ENCODE data around the gene CCDC183. TPM values are rescaled to one million over a fixed set of nuclear protein-coding genes. Genes with fewer than 3 reads are reported as not detected.

Gene CCDC183
- total RNA-seq, 2 experiments from 2014 or later = 0.88 to 1.3 TPM

DNA sequence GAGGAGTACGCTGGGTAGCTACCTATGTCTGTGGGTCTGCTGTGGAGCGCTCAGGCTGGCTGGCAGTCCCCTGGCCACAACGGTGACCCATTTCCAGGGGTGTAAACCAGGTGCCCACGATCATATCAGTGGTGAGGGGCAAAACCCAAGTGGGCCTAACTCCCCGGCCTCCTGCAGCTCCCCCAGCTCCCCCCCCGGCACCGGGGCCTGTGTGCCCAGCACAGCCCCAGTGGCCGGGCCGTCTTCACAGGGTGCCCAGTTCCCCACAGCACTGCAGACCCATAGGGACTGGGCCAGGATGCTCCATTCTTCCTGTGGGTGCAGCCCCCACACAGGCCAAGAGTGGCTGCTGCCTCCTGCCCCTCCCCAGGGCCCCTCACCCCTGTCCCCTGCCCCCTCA is 37.1 kb upstream of the CCDC183 start:
- Histone ChIP-seq H3K4me1 (ENCODE audit: insufficient read depth, low read length, poor library complexity, severe bottlenecking) (no peaks in the 10 kb centered on the region), H3K9me2 (ENCODE audit: insufficient read depth, low read length) (no peaks in the 10 kb centered on the region), H2AFZ (ENCODE audit: low read length) (no peak overlapping the region), H3K9me3 (ENCODE audit: low read length) (no peaks in the 10 kb centered on the region), H3K36me3 (ENCODE audit: insufficient read depth, low read length) (no peaks in the 10 kb centered on the region), H3K79me2 (ENCODE audit: insufficient read depth, low read depth, low read length) (no peaks in the 10 kb centered on the region), H3K4me3 (ENCODE audit: low read depth, low read length, poor library complexity, severe bottlenecking) (no peak overlapping the region), H3K27ac (ENCODE audit: low read depth, low read length, poor library complexity, severe bottlenecking) (no peak overlapping the region), H3K4me2 (ENCODE audit: low read length) (no peak overlapping the region), H4K20me1 (ENCODE audit: insufficient read depth, low read length) (no peaks in the 10 kb centered on the region)
- intact Hi-C loops (cut with micrococcal nuclease; ENCODE audit: unreplicated experiment) = no loop called here
- ChIA-PET CTCF (ENCODE audit: unreplicated experiment) (no interaction called here), POLR2A (no interaction called here)
- DNase-seq (ENCODE audit: low spot score) = no peak
- BruUV-seq (replicated peaks) = no TSS peak
- TF ChIP-seq, protein P1, sequence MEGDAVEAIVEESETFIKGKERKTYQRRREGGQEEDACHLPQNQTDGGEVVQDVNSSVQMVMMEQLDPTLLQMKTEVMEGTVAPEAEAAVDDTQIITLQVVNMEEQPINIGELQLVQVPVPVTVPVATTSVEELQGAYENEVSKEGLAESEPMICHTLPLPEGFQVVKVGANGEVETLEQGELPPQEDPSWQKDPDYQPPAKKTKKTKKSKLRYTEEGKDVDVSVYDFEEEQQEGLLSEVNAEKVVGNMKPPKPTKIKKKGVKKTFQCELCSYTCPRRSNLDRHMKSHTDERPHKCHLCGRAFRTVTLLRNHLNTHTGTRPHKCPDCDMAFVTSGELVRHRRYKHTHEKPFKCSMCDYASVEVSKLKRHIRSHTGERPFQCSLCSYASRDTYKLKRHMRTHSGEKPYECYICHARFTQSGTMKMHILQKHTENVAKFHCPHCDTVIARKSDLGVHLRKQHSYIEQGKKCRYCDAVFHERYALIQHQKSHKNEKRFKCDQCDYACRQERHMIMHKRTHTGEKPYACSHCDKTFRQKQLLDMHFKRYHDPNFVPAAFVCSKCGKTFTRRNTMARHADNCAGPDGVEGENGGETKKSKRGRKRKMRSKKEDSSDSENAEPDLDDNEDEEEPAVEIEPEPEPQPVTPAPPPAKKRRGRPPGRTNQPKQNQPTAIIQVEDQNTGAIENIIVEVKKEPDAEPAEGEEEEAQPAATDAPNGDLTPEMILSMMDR (conservative IDR thresholded peaks at IDR 0.05; ENCODE audit: low read length) = no peak
- TF ChIP-seq EZH2phosphoT487 (IDR thresholded peaks at IDR 0.05; ENCODE audit: borderline replicate concordance, low read depth, low read length) = no peak

DNA sequence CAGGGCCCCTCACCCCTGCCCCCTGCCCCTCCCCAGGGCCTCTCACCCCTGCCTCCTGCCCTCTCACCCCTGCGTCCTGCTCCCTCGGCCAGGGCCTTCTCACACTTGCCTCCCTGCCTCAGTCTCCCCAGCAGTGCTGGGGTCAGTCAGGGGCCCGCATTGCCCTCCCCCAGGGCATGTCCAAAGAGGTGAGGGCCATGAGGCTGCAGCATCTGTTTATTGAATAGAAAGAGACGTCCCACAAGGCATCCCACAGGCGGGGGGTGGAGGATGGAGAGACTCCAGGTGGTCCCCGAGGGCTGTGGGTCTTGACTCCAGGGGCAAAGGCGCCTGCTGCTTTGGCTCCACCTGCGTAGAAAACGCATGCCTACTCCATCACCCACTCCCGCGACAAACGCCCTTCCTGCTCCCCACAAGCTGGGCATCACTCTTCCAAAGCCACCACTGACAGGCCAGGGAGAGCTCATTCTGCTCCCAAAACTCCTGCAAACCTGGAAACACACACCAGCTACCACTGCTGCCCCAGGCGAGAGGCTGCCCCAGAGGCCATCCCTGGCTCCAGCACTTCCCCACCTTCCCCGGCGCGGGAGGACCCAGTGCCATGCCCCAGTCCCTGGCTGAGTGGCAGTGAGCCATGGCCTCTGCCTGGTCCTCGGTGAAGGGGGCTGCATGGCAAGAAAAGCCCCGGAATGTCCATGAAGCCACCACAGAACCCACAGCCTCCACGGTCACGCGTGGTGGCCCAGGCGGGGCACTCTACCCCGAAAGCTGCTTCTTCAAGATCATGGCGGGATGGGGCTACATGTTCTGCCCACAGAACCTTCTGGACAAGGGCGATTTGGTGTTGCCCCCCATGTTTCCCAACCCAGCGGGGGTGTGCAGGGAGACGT is 36.5 kb upstream of the CCDC183 start:
- POLR2A ChIA-PET = no interaction called here
- CTCF ChIA-PET (ENCODE audit: unreplicated experiment) = no interaction called here
- H3K9me3 ChIP-seq (ENCODE audit: low read length) = no peaks in the 10 kb centered on the region
- H3K4me2 ChIP-seq (ENCODE audit: low read length) = no peak overlapping the region
- DNase-seq (ENCODE audit: low spot score) = no peak
- no peaks in the 10 kb centered on the region for H3K36me3 ChIP-seq (ENCODE audit: insufficient read depth, low read length)
- no peak overlapping the region for H2AFZ ChIP-seq (ENCODE audit: low read length)
- no peak overlapping the region for H3K4me3 ChIP-seq (ENCODE audit: low read depth, low read length, poor library complexity, severe bottlenecking)
- no peaks in the 10 kb centered on the region for H3K79me2 ChIP-seq (ENCODE audit: insufficient read depth, low read depth, low read length)
- H3K27ac ChIP-seq (ENCODE audit: low read depth, low read length, poor library complexity, severe bottlenecking) = no peak overlapping the region
- BruUV-seq (replicated peaks) = no TSS peak
- TF ChIP-seq, protein P1 (conservative IDR thresholded peaks at IDR 0.05; ENCODE audit: low read length) = no peak
- no peak for TF ChIP-seq EZH2phosphoT487 (IDR thresholded peaks at IDR 0.05; ENCODE audit: borderline replicate concordance, low read depth, low read length)
- H4K20me1 ChIP-seq (ENCODE audit: insufficient read depth, low read length) = no peaks in the 10 kb centered on the region
- intact Hi-C loops (cut with micrococcal nuclease; ENCODE audit: unreplicated experiment) = no loop called here
- H3K4me1 ChIP-seq (ENCODE audit: insufficient read depth, low read length, poor library complexity, severe bottlenecking) = no peaks in the 10 kb centered on the region
- no peaks in the 10 kb centered on the region for H3K9me2 ChIP-seq (ENCODE audit: insufficient read depth, low read length)

DNA sequence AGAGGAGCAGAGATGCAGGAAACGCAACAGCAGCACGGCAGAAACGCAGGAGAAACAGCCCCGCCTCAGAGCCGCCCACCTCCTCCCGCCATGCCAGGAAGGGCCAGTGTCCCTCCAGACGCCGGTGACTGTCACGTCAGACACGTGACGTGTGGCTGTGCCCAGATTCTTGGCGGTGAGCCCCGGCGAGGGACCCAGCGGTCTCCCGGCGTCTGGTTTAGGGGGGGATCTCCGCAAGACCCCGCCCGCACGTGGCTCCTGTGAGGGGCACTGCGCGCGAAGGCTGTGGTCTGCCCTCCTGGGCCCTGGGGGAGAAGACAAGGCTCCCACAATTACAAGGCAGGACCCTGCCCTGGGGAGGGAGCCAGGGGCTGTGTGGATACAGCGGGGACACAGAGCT is 35.7 kb upstream of the CCDC183 start:
- Histone ChIP-seq H3K4me3 (ENCODE audit: low read depth, low read length, poor library complexity, severe bottlenecking) (no peak overlapping the region), H3K27ac (ENCODE audit: low read depth, low read length, poor library complexity, severe bottlenecking) (no peak overlapping the region), H3K36me3 (ENCODE audit: insufficient read depth, low read length) (no peaks in the 10 kb centered on the region), H3K4me1 (ENCODE audit: insufficient read depth, low read length, poor library complexity, severe bottlenecking) (no peaks in the 10 kb centered on the region), H4K20me1 (ENCODE audit: insufficient read depth, low read length) (no peaks in the 10 kb centered on the region), H3K9me3 (ENCODE audit: low read length) (no peaks in the 10 kb centered on the region), H3K4me2 (ENCODE audit: low read length) (no peak overlapping the region), H3K9me2 (ENCODE audit: insufficient read depth, low read length) (no peaks in the 10 kb centered on the region), H2AFZ (ENCODE audit: low read length) (no peak overlapping the region), H3K79me2 (ENCODE audit: insufficient read depth, low read depth, low read length) (no peaks in the 10 kb centered on the region)
- TF ChIP-seq, protein P1 (conservative IDR thresholded peaks at IDR 0.05; ENCODE audit: low read length) = no peak
- no peak for TF ChIP-seq EZH2phosphoT487 (IDR thresholded peaks at IDR 0.05; ENCODE audit: borderline replicate concordance, low read depth, low read length)
- ChIA-PET POLR2A (no interaction called here), CTCF (ENCODE audit: unreplicated experiment) (no interaction called here)
- intact Hi-C loops (cut with micrococcal nuclease; ENCODE audit: unreplicated experiment) = no loop called here
- no peak for DNase-seq (ENCODE audit: low spot score)
- no TSS peak for BruUV-seq (replicated peaks)

All from OCI-LY7 (cell line).